Eye (tissue), 1 donor: ENCODE measurements around the gene GJD3.
A peak's percentile ranks its signal among the peaks of the same experiment; 100 is the strongest.

Source experiments
- DNase-seq: peaks from one replicate; pipeline ENCODE4 v3.0.0-alpha.2; 2015

GJD3 gene

DNA sequence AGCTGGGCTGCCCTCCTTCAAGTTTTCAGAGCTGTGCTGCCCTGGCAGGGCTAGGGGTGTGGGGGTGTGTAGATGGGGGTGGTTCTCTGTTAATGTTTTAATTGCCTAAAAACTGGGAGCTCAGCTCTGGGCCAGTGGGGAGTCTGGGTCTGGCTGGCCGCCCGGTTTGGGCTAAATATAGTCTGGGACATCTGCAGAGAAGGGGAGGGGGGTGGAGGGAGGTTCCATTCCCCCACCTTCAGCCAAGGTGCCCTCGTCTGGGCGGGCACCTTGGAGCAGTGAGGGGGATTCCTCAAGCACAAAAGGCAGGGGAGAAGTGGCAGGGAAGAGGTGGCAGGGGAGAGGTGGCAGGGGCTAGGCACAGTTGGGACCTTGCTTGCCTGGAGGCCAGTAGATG, 42.6 kb downstream of the GJD3 start:
- DNase-seq = no peak

DNA sequence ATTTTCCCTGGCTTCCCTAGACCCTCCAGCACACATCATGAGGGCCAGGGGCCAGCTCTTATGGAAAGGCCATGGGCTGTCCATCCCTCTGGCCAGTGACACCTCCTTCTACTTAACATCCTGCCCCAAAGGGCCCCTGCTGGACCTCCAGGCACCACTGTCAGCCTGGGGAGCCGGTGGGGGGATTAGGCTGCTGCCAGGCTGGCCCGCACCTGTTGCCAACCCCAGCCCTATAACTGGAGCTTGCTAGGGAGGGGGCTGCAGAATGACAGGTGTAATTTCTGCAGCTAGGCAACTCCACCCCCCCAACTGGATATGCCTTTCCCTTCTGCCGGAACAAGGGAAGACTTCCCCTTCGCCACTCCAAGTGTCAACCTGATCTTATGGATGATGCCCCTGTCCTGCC, 43.0 kb downstream of the GJD3 start:
- no peak for DNase-seq

DNA sequence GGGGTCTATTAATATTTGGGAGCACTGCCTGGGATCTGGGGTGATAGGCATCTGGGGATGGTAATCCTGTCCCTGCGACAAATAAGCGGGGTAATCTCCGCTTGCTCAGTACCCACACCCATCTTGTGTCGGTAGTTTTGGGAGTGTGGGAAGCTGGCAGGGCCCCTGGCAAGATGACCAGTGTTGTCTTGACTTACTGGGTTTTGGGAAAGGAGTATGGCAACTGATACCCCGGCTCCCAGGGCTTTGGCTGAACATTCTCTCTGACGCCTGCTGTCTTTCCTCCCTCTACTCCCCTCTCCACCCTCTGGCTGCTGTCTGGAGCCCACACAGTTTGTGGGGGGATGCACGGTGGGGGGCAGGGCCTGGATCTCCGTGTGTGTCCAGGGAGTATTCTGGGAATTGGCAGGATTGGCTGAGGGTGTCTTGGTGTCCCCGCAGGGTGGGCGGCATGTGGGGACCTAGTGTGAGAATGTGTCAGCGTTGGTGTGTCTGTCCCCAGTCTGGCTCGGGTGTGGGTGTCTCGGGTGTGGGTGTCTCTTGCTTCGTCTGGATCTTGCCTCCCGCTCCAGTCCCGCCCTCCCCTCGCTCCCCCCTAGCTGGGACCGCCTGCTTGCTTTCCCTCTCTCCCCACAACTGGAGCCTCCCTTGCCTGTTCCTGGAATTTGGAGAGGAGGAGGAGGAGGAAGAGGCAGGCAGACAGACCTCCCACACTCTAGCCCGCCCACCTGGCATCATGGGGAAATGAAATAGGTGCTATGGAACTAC, 43.6 kb downstream of the GJD3 start:
- peak; percentile 60 for DNase-seq

GRCh38 chr17:40319651-40320540, 44.6 kb downstream of the GJD3 start:
- DNase-seq = no peak

- DNase-seq = no peak
Measured at GRCh38 chr17:40318830-40319391, 45.6 kb downstream of the GJD3 start.

DNA sequence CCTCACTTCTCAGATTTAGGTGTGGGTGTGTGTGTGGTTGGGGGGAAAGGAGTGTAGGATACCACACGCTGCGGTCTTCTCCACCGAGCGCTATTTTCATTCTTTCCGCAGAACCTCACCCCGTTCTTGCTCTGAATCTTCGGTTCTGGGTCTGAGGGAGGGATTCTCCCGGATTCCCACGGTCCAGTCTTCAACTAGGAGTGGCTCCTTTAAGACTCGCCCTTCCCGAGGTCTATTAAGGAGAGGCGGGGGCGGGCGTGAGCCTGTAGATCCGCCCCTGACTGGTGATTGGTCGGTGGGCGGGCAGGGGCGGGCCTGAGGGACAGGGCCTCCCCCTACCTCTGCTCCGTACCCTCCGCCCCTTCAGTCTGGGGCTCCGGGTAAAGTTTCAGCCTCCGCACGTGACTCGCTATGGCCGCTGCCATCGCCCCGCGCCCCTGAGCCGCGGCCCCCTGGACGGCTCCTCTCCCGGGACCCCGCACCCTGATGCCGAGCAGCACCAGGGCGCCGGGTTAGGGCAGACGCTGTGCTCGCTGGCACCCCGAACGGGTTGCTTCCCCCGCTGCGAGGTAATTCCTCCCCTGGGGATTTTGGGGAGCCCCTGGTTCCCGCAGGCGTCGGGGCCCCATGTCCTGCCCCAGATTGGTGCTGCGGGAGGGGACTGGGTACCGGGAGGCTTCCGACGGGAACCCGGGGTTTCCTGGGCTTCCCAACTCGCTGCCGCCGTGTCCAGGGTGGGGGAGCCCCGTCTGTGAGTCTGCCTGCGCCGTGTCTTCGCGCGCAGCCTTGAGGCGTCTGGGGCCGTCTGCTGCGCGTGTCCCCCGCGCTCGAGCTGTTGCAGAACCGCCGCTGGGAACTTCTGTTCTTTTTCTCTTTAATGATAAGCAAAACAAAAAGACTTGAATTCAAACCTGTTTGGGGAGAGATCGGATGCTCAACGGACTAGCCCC, 46.4 kb downstream of the GJD3 start:
- DNase-seq = peak; percentile 97

GRCh38 chr17:40317345-40317873, 47.1 kb downstream of the GJD3 start:
- peak; percentile 81 for DNase-seq

- DNase-seq = peak; percentile 90
Measured at GRCh38 chr17:40316571-40317344, 47.8 kb downstream of the GJD3 start.

- DNase-seq = peak; percentile 61
Measured at GRCh38 chr17:40315678-40316570, 48.6 kb downstream of the GJD3 start.

GRCh38 chr17:40315206-40315605, 49.3 kb downstream of the GJD3 start:
- no peak for DNase-seq

- peak; percentile 44 for DNase-seq
Measured at GRCh38 chr17:40314584-40314956, 50.0 kb downstream of the GJD3 start.

DNA sequence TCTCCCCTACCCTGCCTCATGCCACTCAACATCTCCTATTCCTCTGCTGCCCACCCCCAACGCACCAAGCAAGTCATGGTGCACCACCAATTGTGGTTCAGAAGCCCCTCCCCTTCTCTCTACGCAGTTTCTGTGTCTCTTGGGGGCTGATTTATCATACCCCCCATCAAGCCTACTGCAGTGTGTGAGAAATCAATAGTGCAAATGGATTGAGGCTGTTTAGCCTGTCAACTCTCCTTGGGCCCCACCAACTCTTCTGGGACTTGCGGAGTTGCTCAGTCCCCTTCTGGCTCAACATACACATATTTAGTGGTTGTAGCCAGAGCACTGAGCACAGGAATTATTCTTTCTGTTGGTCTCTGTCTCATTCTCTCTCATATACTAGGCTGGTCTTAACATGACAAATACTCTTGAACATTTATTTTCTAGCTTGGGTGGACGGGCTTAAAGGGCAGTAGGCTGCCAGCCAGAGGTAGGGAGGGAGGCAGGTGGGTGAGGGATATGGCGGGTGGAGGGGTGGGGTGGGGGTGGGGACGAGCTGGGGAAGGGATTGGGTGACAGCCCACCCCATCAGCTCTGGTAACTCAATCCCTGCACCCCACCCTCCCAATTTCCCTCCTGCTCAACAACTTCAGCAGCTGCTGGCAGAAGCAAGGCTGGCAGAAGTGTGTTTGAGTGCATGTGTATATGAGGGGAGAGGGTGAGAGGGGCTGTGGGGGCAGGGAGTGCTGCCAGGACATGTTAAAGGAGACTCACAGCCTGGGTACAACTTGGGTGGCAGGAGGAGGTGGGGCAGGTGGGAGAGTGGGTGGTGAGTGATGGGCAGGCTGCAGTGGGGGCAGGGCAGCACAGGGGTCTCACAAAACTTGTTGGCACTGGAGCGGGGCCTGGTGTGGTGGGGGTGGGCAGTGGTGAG, 50.6 kb downstream of the GJD3 start:
- peak; percentile 67 for DNase-seq
